HG02588 (cell line): ENCODE measurements around the gene ZNF681.
"Not testable (repeated sequence)": the region's sequence is repeated elsewhere in the genome, so short reads cannot be mapped to it uniquely, and the experiment has no call there.

Experiments used
- ATAC-seq: cut with Tn5 transposase; IDR thresholded peaks from one replicate; pipeline ENCODE4 v1.9.1; 2021; ENCODE audit warnings: mild to moderate bottlenecking, moderate library complexity; ENCODE audit not compliant: unreplicated experiment

ZNF681 gene

DNA sequence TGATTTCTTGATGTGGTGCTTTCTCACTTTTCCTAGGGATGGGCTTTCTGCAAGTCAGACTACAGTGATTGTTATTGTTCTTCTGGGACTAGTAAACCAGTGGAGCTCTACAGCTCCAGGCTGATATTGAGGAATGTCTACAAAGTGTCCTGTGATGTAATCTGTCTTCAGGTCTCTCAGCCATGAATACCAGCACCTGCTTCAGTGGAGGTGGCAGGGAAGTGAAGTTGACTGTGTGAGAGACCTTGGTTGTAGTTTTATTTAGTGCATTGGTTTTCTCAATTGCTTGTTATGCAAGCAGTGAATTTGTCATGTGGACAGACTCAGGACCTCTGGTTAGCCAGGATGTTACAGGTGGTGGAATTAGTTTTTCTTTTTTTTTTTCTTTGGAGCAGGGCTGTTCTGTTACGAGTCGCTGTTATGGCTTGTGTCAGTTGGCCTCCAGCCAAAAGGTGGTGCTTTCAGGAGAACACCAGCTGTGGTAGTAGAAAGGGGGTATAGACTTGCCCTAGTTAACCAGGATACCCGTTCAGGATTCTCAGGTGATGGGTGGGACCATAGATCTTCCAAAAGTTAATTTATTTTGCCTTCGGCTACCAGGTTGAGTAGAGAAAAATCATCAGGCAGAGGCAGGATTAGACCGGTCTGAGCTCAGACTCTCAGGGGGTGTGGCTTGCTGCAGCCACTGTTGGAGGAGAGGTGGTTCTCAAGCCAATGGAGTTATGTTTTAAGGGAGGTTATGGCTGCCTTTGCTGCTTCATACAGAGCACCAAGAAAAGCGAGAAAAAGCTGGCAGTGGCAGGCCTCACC lies 59.8 kb downstream of the ZNF681 start:
- ATAC-seq: no peak

DNA sequence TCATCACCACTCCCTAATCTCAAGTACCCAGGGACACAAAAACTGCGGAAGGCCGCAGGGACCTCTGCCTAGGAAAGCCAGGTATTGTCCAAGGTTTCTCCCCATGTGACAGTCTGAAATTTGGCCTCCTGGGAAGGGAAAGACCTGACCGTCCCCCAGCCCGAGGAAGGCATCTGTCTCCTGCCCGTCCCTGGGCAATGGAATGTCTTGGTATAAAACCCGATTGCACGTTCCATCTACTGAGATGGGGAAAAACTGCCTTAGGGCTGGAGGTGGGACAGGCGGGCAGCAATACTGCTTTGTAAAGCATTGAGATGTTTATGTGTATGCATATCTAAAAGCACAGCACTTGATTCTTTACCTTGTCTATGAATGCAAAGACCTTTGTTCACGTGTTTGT lies 65.8 kb downstream of the ZNF681 start:
- not testable (repeated sequence) for ATAC-seq
